H9 (cell line): ENCODE measurements around the gene PLXNA4. TPM values are rescaled to one million over a fixed set of nuclear protein-coding genes. Genes with fewer than 3 reads are reported as not detected.

ENCODE experiments used
- DNase-seq: peaks from one replicate; pipeline ENCODE4 v3.0.0-alpha.2; 2017
- H2AFZ ChIP-seq: one replicate; pipeline ENCODE4 v1.6.1; 2013; ENCODE audit warnings: mild to moderate bottlenecking, low read length, control low read depth, moderate library complexity
- H2AK5ac ChIP-seq: 2 replicates; pipeline ENCODE4 v1.6.1; 2013; ENCODE audit warnings: low read length, control low read depth, mixed read lengths; ENCODE audit not compliant: insufficient read length
- H2BK120ac ChIP-seq: one replicate; pipeline ENCODE4 v1.6.1; 2013; ENCODE audit warnings: low read depth, mild to moderate bottlenecking, low read length, control low read depth, inconsistent platforms; ENCODE audit not compliant: poor library complexity, severe bottlenecking
- H2BK12ac ChIP-seq: 2 replicates; pipeline ENCODE4 v1.6.1; 2013; ENCODE audit warnings: low read length, control low read depth, mixed read lengths, low read depth; ENCODE audit not compliant: insufficient read length
- H2BK15ac ChIP-seq: 2 replicates; pipeline ENCODE4 v1.6.1; 2013; ENCODE audit warnings: low read depth, low read length, control low read depth
- H2BK20ac ChIP-seq: one replicate; pipeline ENCODE4 v1.6.1; 2013; ENCODE audit warnings: low read depth, mild to moderate bottlenecking, low read length, control low read depth, inconsistent platforms; ENCODE audit not compliant: poor library complexity, severe bottlenecking
- H2BK5ac ChIP-seq: 2 replicates; pipeline ENCODE4 v1.6.1; 2013; ENCODE audit warnings: low read length, control low read depth, mixed read lengths; ENCODE audit not compliant: insufficient read length
- H3K14ac ChIP-seq: 2 replicates; pipeline ENCODE4 v1.6.1; 2013; ENCODE audit warnings: low read length, control low read depth; ENCODE audit not compliant: insufficient read depth
- H3K18ac ChIP-seq: 2 replicates; pipeline ENCODE4 v1.6.1; 2013; ENCODE audit warnings: low read depth, mild to moderate bottlenecking, mixed read lengths, low read length, control low read depth; ENCODE audit not compliant: insufficient read length
- H3K23ac ChIP-seq: 2 replicates; pipeline ENCODE4 v1.6.1; 2013; ENCODE audit warnings: low read length, control low read depth, mixed read lengths, low read depth; ENCODE audit not compliant: insufficient read length
- H3K23me2 ChIP-seq: 2 replicates; pipeline ENCODE4 v1.6.1; 2013; ENCODE audit warnings: low read depth, mild to moderate bottlenecking, mixed read lengths, low read length, control low read depth; ENCODE audit not compliant: insufficient read length, poor library complexity, severe bottlenecking
- H3K27ac ChIP-seq: 2 replicates; pipeline ENCODE4 v1.5.1; 2013; ENCODE audit warnings: low read length, control low read depth, mixed read lengths, low read depth; ENCODE audit not compliant: insufficient read length
- H3K27me3 ChIP-seq: 2 replicates; pipeline ENCODE4 v1.6.1; 2013; ENCODE audit warnings: low read length, control low read depth, inconsistent platforms; ENCODE audit not compliant: insufficient read depth
- H3K4ac ChIP-seq: 2 replicates; pipeline ENCODE4 v1.6.1; 2013; ENCODE audit warnings: low read depth, mild to moderate bottlenecking, control low read depth, inconsistent platforms, low read length, moderate library complexity
- H3K4me1 ChIP-seq: 2 replicates; pipeline ENCODE4 v1.6.1; 2013; ENCODE audit warnings: low read length, control low read depth, inconsistent platforms; ENCODE audit not compliant: insufficient read depth
- H3K4me2 ChIP-seq: 2 replicates; pipeline ENCODE4 v1.6.1; 2013; ENCODE audit warnings: low read length, control low read depth, mixed read lengths; ENCODE audit not compliant: insufficient read length, insufficient read depth
- H3K56ac ChIP-seq: 2 replicates; pipeline ENCODE4 v1.6.1; 2013; ENCODE audit warnings: low read depth, mild to moderate bottlenecking, mixed read lengths, low read length, control low read depth; ENCODE audit not compliant: insufficient read length
- H3K79me1 ChIP-seq: 2 replicates; pipeline ENCODE4 v1.6.1; 2013; ENCODE audit warnings: low read depth, mild to moderate bottlenecking, moderate library complexity, low read length, control low read depth, inconsistent platforms; ENCODE audit not compliant: insufficient read depth, poor library complexity, severe bottlenecking
- H3K79me2 ChIP-seq: 2 replicates; pipeline ENCODE4 v1.6.1; 2013; ENCODE audit warnings: low read length, control low read depth, inconsistent platforms; ENCODE audit not compliant: insufficient read depth
- H3K9ac ChIP-seq: 2 replicates; pipeline ENCODE4 v1.6.1; 2013; ENCODE audit warnings: low read length, control low read depth, mixed read lengths; ENCODE audit not compliant: insufficient read length; ENCODE audit errors: extremely low read depth
- H3K9me3 ChIP-seq: one replicate; pipeline ENCODE4 v1.6.1; 2013; ENCODE audit warnings: low read depth, low read length, inconsistent platforms; ENCODE audit not compliant: control insufficient read depth
- H3T11ph ChIP-seq: one replicate; pipeline ENCODE4 v1.6.1; 2013; ENCODE audit warnings: mild to moderate bottlenecking, low read length, control low read depth, inconsistent platforms
- H4K20me1 ChIP-seq: one replicate; pipeline ENCODE4 v1.6.1; 2013; ENCODE audit not compliant: control insufficient read depth, insufficient read length, insufficient read depth
- H4K5ac ChIP-seq: 2 replicates; pipeline ENCODE4 v1.6.1; 2013; ENCODE audit warnings: low read depth, mild to moderate bottlenecking, mixed read lengths, low read length, control low read depth; ENCODE audit not compliant: insufficient read length
- H4K8ac ChIP-seq: replicated peaks from 2 replicates; pipeline ENCODE4 v1.6.1; 2013; ENCODE audit warnings: low read length, control low read depth, mixed read lengths, low read depth; ENCODE audit not compliant: insufficient read length
- H4K91ac ChIP-seq: 2 replicates; pipeline ENCODE4 v1.6.1; 2013; ENCODE audit warnings: low read depth, mild to moderate bottlenecking, moderate library complexity, mixed read lengths, low read length, control low read depth; ENCODE audit not compliant: insufficient read length
- H3K27ac Mint-ChIP-seq, 3 experiments: 2 replicates in 2 of 3; 3 replicates in 1 of 3; pipeline ENCODE4 v1.8.0; 2020 to 2021; ENCODE audit warnings: mixed read lengths in 3 of 3, mild to moderate bottlenecking in 1 of 3, moderate library complexity in 1 of 3
- H3K27me3 Mint-ChIP-seq: 2 replicates; pipeline ENCODE4 v1.8.0; 2021; ENCODE audit warnings: low read depth, mild to moderate bottlenecking, moderate library complexity, mixed read lengths
- H3K36me3 Mint-ChIP-seq, 3 experiments: 2 replicates in 2 of 3; 3 replicates in 1 of 3; pipeline ENCODE4 v1.8.0; 2020 to 2021; ENCODE audit warnings: low read depth in 3 of 3, mixed read lengths in 3 of 3; ENCODE audit not compliant: insufficient read depth in 1 of 3
- H3K4me1 Mint-ChIP-seq, 2 experiments: 2 replicates each; pipeline ENCODE4 v1.8.0; 2020; ENCODE audit warnings: mixed read lengths in 2 of 2
- H3K4me3 Mint-ChIP-seq, 2 experiments: 2 replicates in 1 of 2; 3 replicates in 1 of 2; pipeline ENCODE4 v1.8.0; 2020 to 2021; ENCODE audit warnings: mild to moderate bottlenecking in 2 of 2, mixed read lengths in 2 of 2, moderate library complexity in 1 of 2
- H3K9me3 Mint-ChIP-seq, 2 experiments: 2 replicates in 1 of 2; 3 replicates in 1 of 2; pipeline ENCODE4 v1.8.0; 2020; ENCODE audit warnings: mild to moderate bottlenecking in 2 of 2, mixed read lengths in 2 of 2, moderate library complexity in 1 of 2
- CTCF ChIP-seq: fragments of 200-600 bp; sonication (generic); conservative IDR thresholded peaks from 3 replicates; pipeline ENCODE4 v1.8.0; 2021; ENCODE audit warnings: antibody characterized with exemption, mild to moderate bottlenecking
- WGBS: extraction: QIAGEN DNeasy Blood & Tissue Kit; methylation state at CpG from one replicate; pipeline ENCODE4 v1.1.7; 2013; ENCODE audit warnings: missing lambda C conversion rate, low lambda C conversion rate, mixed read lengths; ENCODE audit not compliant: insufficient read length; ENCODE audit errors: extremely low coverage; 5-methylcytosine and 5-hydroxymethylcytosine counted together
- total RNA-seq: library from RNA; stranded (reverse); gene quantifications from 2 replicates; pipeline ENCODE4 v1.2.1, GENCODE V29; 2021

The PLXNA4 gene
- total RNA-seq, 1 experiment from 2014 or later: 0.35 TPM

- H3K23me2 ChIP-seq: no peaks in the 10 kb centered on the region
- H3K79me1 ChIP-seq: no peaks in the 10 kb centered on the region
- no peak overlapping the region for H2BK5ac ChIP-seq
- no peak overlapping the region for H3K9ac ChIP-seq
- H3K14ac ChIP-seq: no peak overlapping the region; the same call in 1 of the 2 replicates
- no peaks in the 10 kb centered on the region for H4K20me1 ChIP-seq
- no peaks in the 10 kb centered on the region for H3K79me2 ChIP-seq
- no peak overlapping the region for H2BK20ac ChIP-seq
- H3K27me3 Mint-ChIP-seq: peaks cover 23% of the 10 kb centered on the region
- H3K36me3 Mint-ChIP-seq: no peaks in the 10 kb centered on the region
- no peaks in the 10 kb centered on the region for H3K9me3 ChIP-seq
- no peaks in the 10 kb centered on the region for H3K27me3 ChIP-seq
- no peak for DNase-seq
- H3K56ac ChIP-seq: no peak overlapping the region
- H4K8ac ChIP-seq: no peak overlapping the region
- no peak overlapping the region for H2BK12ac ChIP-seq
- no peak overlapping the region for H2BK15ac ChIP-seq
- no peak overlapping the region for H3K27ac Mint-ChIP-seq
- H3K27ac ChIP-seq: no peak overlapping the region
- H3K4me1 ChIP-seq: no peaks in the 10 kb centered on the region
- H3T11ph ChIP-seq: no peak overlapping the region
- H4K5ac ChIP-seq: no peak overlapping the region
- no peak overlapping the region for H2AFZ ChIP-seq
- H2BK120ac ChIP-seq: no peak overlapping the region
- no peak overlapping the region for H4K91ac ChIP-seq
- no peak overlapping the region for H3K4ac ChIP-seq
- no peaks in the 10 kb centered on the region for H3K9me3 Mint-ChIP-seq
- no peak for TF ChIP-seq CTCF
- no peak overlapping the region for H2AK5ac ChIP-seq
- H3K4me3 Mint-ChIP-seq: no peak overlapping the region
- peaks cover 0 to 3% of the 10 kb centered on the region in 2 experiments; a peak in 2 of 4 replicates for H3K4me1 Mint-ChIP-seq
- H3K4me2 ChIP-seq: no peak overlapping the region
- H3K23ac ChIP-seq: no peak overlapping the region
- WGBS: no CpG with 5 or more reads among the region's 10 CpGs
- no peak overlapping the region for H3K18ac ChIP-seq
These were observed 67.4 kb downstream of the PLXNA4 start for GRCh38 chr7:132508724-132509353.
